Measurements from ENCODE around the gene KLK12.
"Not testable (repeated sequence)": the region's sequence is repeated elsewhere in the genome, so short reads cannot be mapped to it uniquely, and the experiment has no call there.

DNA sequence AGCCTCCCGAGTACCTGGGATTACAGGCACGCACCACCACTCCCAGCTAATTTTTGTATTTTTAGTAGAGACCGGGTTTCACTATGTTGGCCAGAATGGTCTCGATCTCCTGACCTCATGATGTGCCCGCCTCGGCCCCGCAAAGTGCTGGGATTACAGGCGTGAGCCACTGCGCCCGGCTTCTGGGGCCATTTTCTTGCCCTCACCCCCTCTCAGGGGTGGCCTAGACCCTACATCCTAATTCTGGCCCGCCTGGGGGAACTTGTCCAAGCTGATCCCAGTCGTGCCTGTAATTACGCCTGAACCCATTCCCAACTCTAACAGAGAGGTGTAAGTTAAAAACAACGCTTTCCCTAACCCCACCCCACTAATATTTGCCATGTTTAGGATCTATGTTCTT lies 50.4 kb downstream of the KLK12 start:
- TF ChIP-seq, protein P1, sequence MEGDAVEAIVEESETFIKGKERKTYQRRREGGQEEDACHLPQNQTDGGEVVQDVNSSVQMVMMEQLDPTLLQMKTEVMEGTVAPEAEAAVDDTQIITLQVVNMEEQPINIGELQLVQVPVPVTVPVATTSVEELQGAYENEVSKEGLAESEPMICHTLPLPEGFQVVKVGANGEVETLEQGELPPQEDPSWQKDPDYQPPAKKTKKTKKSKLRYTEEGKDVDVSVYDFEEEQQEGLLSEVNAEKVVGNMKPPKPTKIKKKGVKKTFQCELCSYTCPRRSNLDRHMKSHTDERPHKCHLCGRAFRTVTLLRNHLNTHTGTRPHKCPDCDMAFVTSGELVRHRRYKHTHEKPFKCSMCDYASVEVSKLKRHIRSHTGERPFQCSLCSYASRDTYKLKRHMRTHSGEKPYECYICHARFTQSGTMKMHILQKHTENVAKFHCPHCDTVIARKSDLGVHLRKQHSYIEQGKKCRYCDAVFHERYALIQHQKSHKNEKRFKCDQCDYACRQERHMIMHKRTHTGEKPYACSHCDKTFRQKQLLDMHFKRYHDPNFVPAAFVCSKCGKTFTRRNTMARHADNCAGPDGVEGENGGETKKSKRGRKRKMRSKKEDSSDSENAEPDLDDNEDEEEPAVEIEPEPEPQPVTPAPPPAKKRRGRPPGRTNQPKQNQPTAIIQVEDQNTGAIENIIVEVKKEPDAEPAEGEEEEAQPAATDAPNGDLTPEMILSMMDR (conservative IDR thresholded peaks at IDR 0.05 in 1 of 2, IDR thresholded peaks at IDR 0.05 in 1 of 2; ENCODE audit: low read depth in 1 of 2, low read length in 2 of 2): not testable (repeated sequence)
- TF ChIP-seq EZH2 (IDR thresholded peaks at IDR 0.05; ENCODE audit: low read length, missing control alignments): not testable (repeated sequence)

All from fibroblast of lung (primary cell).